ENCODE results near the gene ZNF324B. TPM values are rescaled to one million over a fixed set of nuclear protein-coding genes. Genes with fewer than 3 reads are reported as not detected.

ZNF324B gene
- total and polyA plus RNA-seq, 2 donors (not counting 1 experiment from before 2014, with no cell fraction given), result 5.6 to 17.4 TPM

- intact Hi-C loops (cut with micrococcal nuclease), result no loop called here
- ChIA-PET POLR2A (no interaction called here), CTCF (no interaction called here)
- no peak for TF ChIP-seq EZH2 (IDR thresholded peaks at IDR 0.05; ENCODE audit: borderline replicate concordance, insufficient read depth, low read depth, low read length, poor library complexity, severe bottlenecking)
- no peak for TF ChIP-seq CTCF (IDR thresholded peaks at IDR 0.05)
- peak overlapping the region; percentile 32 for H3K27ac Mint-ChIP-seq
- no peak overlapping the region for H3K27ac ChIP-seq (ENCODE audit: low read length in 2 of 2)
- WGBS (ENCODE audit: insufficient coverage), result 96% methylated on average over 6 of the region's 8 CpGs
- no peak overlapping the region for H3K4me3 ChIP-seq (ENCODE audit: control extremely low read depth in 1 of 5, extremely low read depth in 1 of 5, insufficient read depth in 1 of 5, low read depth in 2 of 5, low read length in 4 of 5)
- H3K4me2 ChIP-seq (replicated peaks; ENCODE audit: low read depth, low read length, poor library complexity, severe bottlenecking), result peak overlapping the region; percentile 94
- DNase-seq (no peak), ATAC-seq (ENCODE audit: low read depth) (no peak)
- H4K20me1 ChIP-seq (ENCODE audit: control insufficient read depth, insufficient read depth, low read length, poor library complexity, severe bottlenecking), result no peaks in the 10 kb centered on the region
- peaks cover 0 to 39% (median 0%) of the 10 kb centered on the region in 3 donors for H3K9me3 ChIP-seq (ENCODE audit: control extremely low read depth in 1 of 3, control insufficient read depth in 2 of 3, insufficient read depth in 1 of 3, low read length in 2 of 3)
- H3K79me2 ChIP-seq (ENCODE audit: control insufficient read depth, insufficient read depth, low read length), result no peaks in the 10 kb centered on the region
- H2AFZ ChIP-seq (ENCODE audit: insufficient read depth, low read depth, low read length, poor library complexity, severe bottlenecking), result no peak overlapping the region
- peaks cover 9 to 20% of the 10 kb centered on the region in 2 donors for H3K4me1 ChIP-seq (ENCODE audit: control insufficient read depth in 2 of 2, insufficient read depth in 2 of 2, low read length in 2 of 2)
- peaks cover 2% of the 10 kb centered on the region for H3K9me3 Mint-ChIP-seq (ENCODE audit: insufficient read depth)
- peak overlapping the region; percentile 62 for H3K4me3 Mint-ChIP-seq
- no peaks in the 10 kb centered on the region for H3K27me3 Mint-ChIP-seq
- no peaks in the 10 kb centered on the region for H3K36me3 ChIP-seq (replicated peaks in 1 of 2; ENCODE audit: control extremely low read depth in 1 of 2, control insufficient read depth in 1 of 2, extremely low read depth in 1 of 2, insufficient read depth in 2 of 2, low read length in 1 of 2)
- H3K27me3 ChIP-seq (replicated peaks in 1 of 4; ENCODE audit: control extremely low read depth in 1 of 4, control insufficient read depth in 3 of 4, insufficient read depth in 4 of 4, low read length in 3 of 4), result no peaks in the 10 kb centered on the region
- H3K4me1 Mint-ChIP-seq, result peaks cover 19% of the 10 kb centered on the region
- no peak overlapping the region for H3K9ac ChIP-seq (ENCODE audit: low read length)
Observed at GRCh38 chr19:58497634-58498170, 46.3 kb downstream of the ZNF324B start.

GRCh38 chr19:58498316-58499020 is 47.0 kb downstream of the ZNF324B start:
- Mint-ChIP-seq H3K27ac (peak overlapping the region; percentile 93), H3K4me1 (peaks cover 19% of the 10 kb centered on the region), H3K4me3 (peak overlapping the region; percentile 91), H3K9me3 (ENCODE audit: insufficient read depth) (peaks cover 2% of the 10 kb centered on the region), H3K27me3 (no peaks in the 10 kb centered on the region)
- no peaks in the 10 kb centered on the region for H3K79me2 ChIP-seq (ENCODE audit: control insufficient read depth, insufficient read depth, low read length)
- peaks cover 0 to 39% (median 0%) of the 10 kb centered on the region in 3 donors for H3K9me3 ChIP-seq (ENCODE audit: control extremely low read depth in 1 of 3, control insufficient read depth in 2 of 3, insufficient read depth in 1 of 3, low read length in 2 of 3)
- peaks cover 9 to 20% of the 10 kb centered on the region in 2 donors for H3K4me1 ChIP-seq (ENCODE audit: control insufficient read depth in 2 of 2, insufficient read depth in 2 of 2, low read length in 2 of 2)
- ATAC-seq (ENCODE audit: low read depth) (no peak), DNase-seq (no peak)
- intact Hi-C loops (cut with micrococcal nuclease), result loop anchor here (1.0 kb wide), 8 partner anchors 16 to 136 kb away; partner anchors contain the start of genes MZF1, TRIM28, ZBTB45 and ZNF132
- H3K9ac ChIP-seq (ENCODE audit: low read length), result peak overlapping the region; percentile 66
- TF ChIP-seq EZH2 (IDR thresholded peaks at IDR 0.05; ENCODE audit: borderline replicate concordance, insufficient read depth, low read depth, low read length, poor library complexity, severe bottlenecking), result no peak
- no peak for TF ChIP-seq CTCF (IDR thresholded peaks at IDR 0.05)
- ChIA-PET CTCF (interaction anchor here (3.4 kb wide), 1 partner anchor 21 kb away, joined by 19 read pairs; the partner anchor contains the start of gene ZBTB45), POLR2A (interaction anchor here (0.6 kb wide), 1 partner anchor 31 kb away, joined by 5 read pairs; no protein-coding TSS in a partner anchor)
- H3K27me3 ChIP-seq (replicated peaks in 1 of 4; ENCODE audit: control extremely low read depth in 1 of 4, control insufficient read depth in 3 of 4, insufficient read depth in 4 of 4, low read length in 3 of 4), result no peaks in the 10 kb centered on the region
- WGBS (ENCODE audit: insufficient coverage), result 70% methylated on average over 10 of the region's 22 CpGs
- H3K4me2 ChIP-seq (replicated peaks; ENCODE audit: low read depth, low read length, poor library complexity, severe bottlenecking), result peak overlapping the region; percentile 94
- peak overlapping the region in 1 of 2 donors; percentile 74 for H3K27ac ChIP-seq (ENCODE audit: low read length in 2 of 2)
- peak overlapping the region; percentile 87 for H2AFZ ChIP-seq (ENCODE audit: insufficient read depth, low read depth, low read length, poor library complexity, severe bottlenecking)
- no peaks in the 10 kb centered on the region for H3K36me3 ChIP-seq (replicated peaks in 1 of 2; ENCODE audit: control extremely low read depth in 1 of 2, control insufficient read depth in 1 of 2, extremely low read depth in 1 of 2, insufficient read depth in 2 of 2, low read length in 1 of 2)
- H4K20me1 ChIP-seq (ENCODE audit: control insufficient read depth, insufficient read depth, low read length, poor library complexity, severe bottlenecking), result no peaks in the 10 kb centered on the region
- H3K4me3 ChIP-seq (ENCODE audit: control extremely low read depth in 1 of 5, extremely low read depth in 1 of 5, insufficient read depth in 1 of 5, low read depth in 2 of 5, low read length in 4 of 5), result peak overlapping the region; percentile 55 to 81 (median 69)

Data from B cell (primary cell).